Mesenchymal stem cell (in vitro differentiated cells and primary cell): ENCODE measurements around the gene UACA.
"Not testable (repeated sequence)": the region's sequence is repeated elsewhere in the genome, so short reads cannot be mapped to it uniquely, and the experiment has no call there.

Experiments
- DNase-seq: peaks from one replicate; pipeline ENCODE4 v3.0.0-alpha.2; 2013
- H2AFZ ChIP-seq: one replicate; pipeline ENCODE4 v1.6.1; 2013; ENCODE audit warnings: low read depth, mild to moderate bottlenecking, control low read depth, inconsistent platforms, low read length, moderate library complexity
- H2AK5ac ChIP-seq: 2 replicates; pipeline ENCODE4 v1.6.1; 2013; ENCODE audit warnings: low read length, moderate library complexity, mild to moderate bottlenecking, inconsistent platforms; ENCODE audit not compliant: severe bottlenecking
- H2BK120ac ChIP-seq: one replicate; pipeline ENCODE4 v1.6.1; 2013; ENCODE audit warnings: low read depth, mild to moderate bottlenecking, inconsistent platforms, low read length, moderate library complexity
- H2BK12ac ChIP-seq, 2 experiments: one replicate each; pipeline ENCODE4 v1.6.1; 2013; ENCODE audit warnings: inconsistent platforms in 2 of 2, low read length in 2 of 2, mild to moderate bottlenecking in 2 of 2, moderate library complexity in 2 of 2, control low read depth in 1 of 2
- H2BK15ac ChIP-seq: one replicate; pipeline ENCODE4 v1.6.1; 2013; ENCODE audit warnings: mild to moderate bottlenecking, low read depth, inconsistent platforms; ENCODE audit not compliant: poor library complexity, severe bottlenecking
- H2BK5ac ChIP-seq: 2 replicates; pipeline ENCODE4 v1.6.1; 2013; ENCODE audit warnings: low read depth, mild to moderate bottlenecking, low read length, control low read depth, inconsistent platforms; ENCODE audit not compliant: poor library complexity, severe bottlenecking
- H3K14ac ChIP-seq, 2 experiments: one replicate each; pipeline ENCODE4 v1.6.1; 2013; ENCODE audit warnings: inconsistent platforms in 2 of 2, low read length in 2 of 2, control low read depth in 1 of 2, mild to moderate bottlenecking in 1 of 2, moderate library complexity in 1 of 2
- H3K18ac ChIP-seq, 2 experiments: one replicate each; pipeline ENCODE4 v1.6.1; 2013; ENCODE audit warnings: inconsistent platforms in 2 of 2, low read length in 2 of 2, control low read depth in 1 of 2, low read depth in 1 of 2, mild to moderate bottlenecking in 1 of 2
- H3K23ac ChIP-seq, 2 experiments: one replicate each; pipeline ENCODE4 v1.6.1; 2013; ENCODE audit warnings: inconsistent platforms in 2 of 2, low read length in 2 of 2, mild to moderate bottlenecking in 2 of 2, moderate library complexity in 2 of 2, control low read depth in 1 of 2
- H3K27ac ChIP-seq: 2 replicates; pipeline ENCODE4 v1.5.1; 2013; ENCODE audit warnings: mild to moderate bottlenecking, moderate library complexity, low read length, control low read depth, inconsistent platforms; ENCODE audit not compliant: poor library complexity, severe bottlenecking
- H3K27me3 ChIP-seq, 2 experiments: 2 replicates each; pipeline versions ENCODE4 v1.6.1 to v1.7.0; 2013; ENCODE audit warnings: low read length in 2 of 2, mild to moderate bottlenecking in 2 of 2, moderate library complexity in 2 of 2, control low read depth in 1 of 2, inconsistent platforms in 1 of 2; ENCODE audit not compliant: control insufficient read depth in 1 of 2, insufficient read depth in 1 of 2
- H3K36me3 ChIP-seq, 2 experiments: 2 replicates each; pipeline versions ENCODE4 v1.6.1 to v1.7.0; 2013; ENCODE audit warnings: low read length in 2 of 2, control low read depth in 1 of 2, inconsistent platforms in 1 of 2, low read depth in 1 of 2, mild to moderate bottlenecking in 1 of 2; ENCODE audit not compliant: insufficient read depth in 2 of 2, control insufficient read depth in 1 of 2
- H3K4ac ChIP-seq, 2 experiments: one replicate each; pipeline ENCODE4 v1.6.1; 2013; ENCODE audit warnings: inconsistent platforms in 2 of 2, low read length in 2 of 2, mild to moderate bottlenecking in 2 of 2, moderate library complexity in 2 of 2, control low read depth in 1 of 2, low read depth in 1 of 2
- H3K4me1 ChIP-seq: 2 replicates; pipeline ENCODE4 v1.6.1; 2013; ENCODE audit warnings: low read depth, low read length, control low read depth; ENCODE audit not compliant: control insufficient read depth, insufficient read depth
- H3K4me2 ChIP-seq: 2 replicates; pipeline ENCODE4 v1.6.1; 2013; ENCODE audit warnings: low read length, mild to moderate bottlenecking, inconsistent platforms; ENCODE audit not compliant: poor library complexity, severe bottlenecking
- H3K4me3 ChIP-seq, 2 experiments: 2 replicates each; pipeline versions ENCODE4 v1.5.1 to v1.7.0; 2013; ENCODE audit warnings: low read length in 2 of 2, mild to moderate bottlenecking in 2 of 2, control low read depth in 1 of 2, low read depth in 1 of 2; ENCODE audit not compliant: insufficient read depth in 1 of 2
- H3K79me1 ChIP-seq: replicated peaks from 2 replicates; pipeline ENCODE4 v1.6.1; 2013; ENCODE audit warnings: mild to moderate bottlenecking, control low read depth, low read length, inconsistent platforms; ENCODE audit not compliant: poor library complexity, severe bottlenecking
- H3K9ac ChIP-seq: 2 replicates; pipeline ENCODE4 v1.7.0; 2013; ENCODE audit warnings: mild to moderate bottlenecking, low read length, moderate library complexity
- H3K9me3 ChIP-seq: 2 replicates; pipeline ENCODE4 v1.7.0; 2013; ENCODE audit warnings: mild to moderate bottlenecking, low read length; ENCODE audit not compliant: control insufficient read depth
- H4K8ac ChIP-seq: one replicate; pipeline ENCODE4 v1.6.1; 2013; ENCODE audit warnings: inconsistent platforms, mild to moderate bottlenecking, low read length, moderate library complexity
- H4K91ac ChIP-seq: one replicate; pipeline ENCODE4 v1.6.1; 2013; ENCODE audit warnings: mild to moderate bottlenecking, low read length, inconsistent platforms
- WGBS: methylation state at CpG from one replicate; pipeline ENCODE4 v1.1.7; 2013; ENCODE audit warnings: mixed read lengths; 5-methylcytosine and 5-hydroxymethylcytosine counted together

The UACA gene

GRCh38 chr15:70750203-70750869, 13.0 kb downstream of the UACA start:
- H2BK120ac ChIP-seq: no peak overlapping the region
- no peak overlapping the region for H2AFZ ChIP-seq

GRCh38 chr15:70748281-70748747, 15.0 kb downstream of the UACA start:
- H3K27ac ChIP-seq: no peak overlapping the region
- DNase-seq: no peak
- WGBS: 96% methylated on average over 2 of the region's 3 CpGs

More at GRCh38 chr15:70750203-70750869, 13.0 kb downstream of the UACA start:
- H4K91ac ChIP-seq: no peak overlapping the region
- no peaks in the 10 kb centered on the region for H3K27me3 ChIP-seq
- no peak overlapping the region for H3K4ac ChIP-seq
- 91% methylated on average over 8 of the region's 8 CpGs for WGBS
- no peak overlapping the region for H2BK5ac ChIP-seq
- no peak overlapping the region for H3K23ac ChIP-seq
- peaks cover 3% of the 10 kb centered on the region for H3K4me1 ChIP-seq
- H3K4me2 ChIP-seq: no peak overlapping the region
- H2AK5ac ChIP-seq: no peak overlapping the region
- H3K79me1 ChIP-seq: peaks cover 13% of the 10 kb centered on the region
- H3K4me3 ChIP-seq: no peak overlapping the region
- no peaks in the 10 kb centered on the region for H3K9me3 ChIP-seq
- peaks cover 0 to 21% of the 10 kb centered on the region in 2 experiments for H3K36me3 ChIP-seq
- H4K8ac ChIP-seq: no peak overlapping the region
- H3K18ac ChIP-seq: no peak overlapping the region
- H3K14ac ChIP-seq: no peak overlapping the region
- DNase-seq: no peak
- no peak overlapping the region for H2BK12ac ChIP-seq
- no peak overlapping the region for H3K27ac ChIP-seq
- H3K9ac ChIP-seq: no peak overlapping the region
- H2BK15ac ChIP-seq: no peak overlapping the region

GRCh38 chr15:70746598-70746997, 16.8 kb downstream of the UACA start:
- not testable (repeated sequence) for H3K23ac ChIP-seq, H4K91ac ChIP-seq, H2AK5ac ChIP-seq, H3K4me2 ChIP-seq, H2BK5ac ChIP-seq, H3K14ac ChIP-seq, H3K27ac ChIP-seq, H3K9ac ChIP-seq, H3K4me3 ChIP-seq, H3K4ac ChIP-seq, H2BK120ac ChIP-seq, H2AFZ ChIP-seq, H3K27me3 ChIP-seq, H3K18ac ChIP-seq, H3K9me3 ChIP-seq, H3K79me1 ChIP-seq, H3K4me1 ChIP-seq, H2BK15ac ChIP-seq, H2BK12ac ChIP-seq, H4K8ac ChIP-seq, DNase-seq
- H3K36me3 ChIP-seq: peaks cover 0 to 17% of the 10 kb centered on the region in 2 experiments

More at GRCh38 chr15:70748281-70748747, 15.0 kb downstream of the UACA start:
- H2BK12ac ChIP-seq: no peak overlapping the region
- no peak overlapping the region for H4K91ac ChIP-seq
- H3K14ac ChIP-seq: peak overlapping the region in 1 of 2 experiments; percentile 91
- no peak overlapping the region for H2AFZ ChIP-seq
- H3K79me1 ChIP-seq: peaks cover 8% of the 10 kb centered on the region
- H2BK15ac ChIP-seq: no peak overlapping the region
- H3K9ac ChIP-seq: peak overlapping the region; percentile 18
- no peak overlapping the region for H3K4me2 ChIP-seq
- no peak overlapping the region for H2BK5ac ChIP-seq
- peak overlapping the region; percentile 27 for H2BK120ac ChIP-seq
- no peak overlapping the region for H3K4ac ChIP-seq
- H3K18ac ChIP-seq: peak overlapping the region in 1 of 2 experiments; percentile 21
- no peak overlapping the region for H4K8ac ChIP-seq
- H3K4me1 ChIP-seq: peaks cover 3% of the 10 kb centered on the region
- H3K27me3 ChIP-seq: no peaks in the 10 kb centered on the region
- H3K9me3 ChIP-seq: no peaks in the 10 kb centered on the region
- no peak overlapping the region for H3K4me3 ChIP-seq
- no peak overlapping the region for H3K23ac ChIP-seq
- H2AK5ac ChIP-seq: no peak overlapping the region
- H3K36me3 ChIP-seq: peaks cover 0 to 17% of the 10 kb centered on the region in 2 experiments

- Histone ChIP-seq H3K23ac (no peak overlapping the region), H2AFZ (no peak overlapping the region), H2BK12ac (no peak overlapping the region), H3K27me3 (no peaks in the 10 kb centered on the region), H2BK15ac (no peak overlapping the region), H3K14ac (no peak overlapping the region), H4K8ac (no peak overlapping the region), H4K91ac (no peak overlapping the region), H2BK5ac (no peak overlapping the region), H3K18ac (peak overlapping the region in 1 of 2 experiments; percentile 75), H3K4me2 (no peak overlapping the region), H2AK5ac (no peak overlapping the region), H3K9ac (peak overlapping the region; percentile 87), H3K27ac (peak overlapping the region; percentile 8), H3K9me3 (no peaks in the 10 kb centered on the region), H2BK120ac (peak overlapping the region; percentile 71), H3K79me1 (peaks cover 4% of the 10 kb centered on the region), H3K4me1 (peaks cover 4% of the 10 kb centered on the region), H3K4ac (no peak overlapping the region), H3K4me3 (peak overlapping the region in 1 of 2 experiments; percentile 78), H3K36me3 (peaks cover 0 to 4% of the 10 kb centered on the region in 2 experiments)
- 14% methylated on average over 3 of the region's 3 CpGs for WGBS
- peak; percentile 51 for DNase-seq
Observed at GRCh38 chr15:70742928-70743327, 20.4 kb downstream of the UACA start.
